ENCODE measurements around the gene CHST9.
"Not testable (repeated sequence)": the region's sequence is repeated elsewhere in the genome, so short reads cannot be mapped to it uniquely, and the experiment has no call there.

CHST9 gene, protein sequence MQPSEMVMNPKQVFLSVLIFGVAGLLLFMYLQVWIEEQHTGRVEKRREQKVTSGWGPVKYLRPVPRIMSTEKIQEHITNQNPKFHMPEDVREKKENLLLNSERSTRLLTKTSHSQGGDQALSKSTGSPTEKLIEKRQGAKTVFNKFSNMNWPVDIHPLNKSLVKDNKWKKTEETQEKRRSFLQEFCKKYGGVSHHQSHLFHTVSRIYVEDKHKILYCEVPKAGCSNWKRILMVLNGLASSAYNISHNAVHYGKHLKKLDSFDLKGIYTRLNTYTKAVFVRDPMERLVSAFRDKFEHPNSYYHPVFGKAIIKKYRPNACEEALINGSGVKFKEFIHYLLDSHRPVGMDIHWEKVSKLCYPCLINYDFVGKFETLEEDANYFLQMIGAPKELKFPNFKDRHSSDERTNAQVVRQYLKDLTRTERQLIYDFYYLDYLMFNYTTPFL

DNA sequence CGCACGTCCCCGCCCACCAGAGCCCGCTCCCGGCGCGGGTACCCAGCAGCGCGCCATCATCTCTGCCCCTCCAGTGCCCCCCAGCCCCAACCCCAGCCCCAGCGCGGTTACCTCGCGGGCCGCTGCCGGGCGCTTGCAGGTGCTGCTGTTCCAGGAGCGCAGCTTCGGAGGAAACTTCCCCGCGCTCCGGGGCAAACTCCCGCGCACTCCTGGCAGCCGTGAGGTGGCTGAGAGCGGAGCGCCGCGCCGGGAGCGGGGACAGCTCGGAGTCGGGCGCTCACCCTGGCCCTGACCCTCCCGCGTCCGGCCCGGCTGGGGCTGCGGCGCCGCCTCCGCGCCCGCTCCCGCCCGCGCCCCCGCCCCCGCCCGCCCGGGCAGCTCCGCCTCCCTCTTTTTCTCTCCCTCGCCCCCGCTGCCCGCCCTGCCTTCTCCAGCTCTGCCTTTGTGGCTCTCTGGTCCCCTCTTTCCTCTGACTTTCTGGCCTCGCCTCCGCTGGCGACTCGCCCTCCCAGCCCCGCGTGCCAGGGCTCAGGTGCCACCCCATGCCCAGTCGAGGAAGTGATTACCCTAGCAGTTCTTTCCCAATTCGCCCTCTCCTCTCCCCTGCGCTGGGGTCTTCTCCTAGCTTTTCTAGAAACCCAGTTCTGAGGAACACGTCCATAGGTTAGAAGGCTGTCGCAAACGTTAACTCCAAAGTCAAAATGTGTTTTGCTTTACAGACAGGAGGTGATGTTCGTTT lies at the start of gene CHST9:
TSS of gene CHST9 (minus strand) at position 284 of the 739 bp plus-strand sequence. CDS start 42,499 bp downstream, outside the sequence.
- peaks cover 26% of the 10 kb centered on the region for H3K27me3 Mint-ChIP-seq
- H3K9me3 Mint-ChIP-seq, result peaks cover 12% of the 10 kb centered on the region
- peaks cover 1% of the 10 kb centered on the region for H3K36me3 Mint-ChIP-seq
- H3K27ac Mint-ChIP-seq, result no peak within 1 kb of the TSS
- no peaks in the 10 kb centered on the region for H3K4me1 Mint-ChIP-seq
- H3K4me3 Mint-ChIP-seq, result no peak within 1 kb of the TSS

DNA sequence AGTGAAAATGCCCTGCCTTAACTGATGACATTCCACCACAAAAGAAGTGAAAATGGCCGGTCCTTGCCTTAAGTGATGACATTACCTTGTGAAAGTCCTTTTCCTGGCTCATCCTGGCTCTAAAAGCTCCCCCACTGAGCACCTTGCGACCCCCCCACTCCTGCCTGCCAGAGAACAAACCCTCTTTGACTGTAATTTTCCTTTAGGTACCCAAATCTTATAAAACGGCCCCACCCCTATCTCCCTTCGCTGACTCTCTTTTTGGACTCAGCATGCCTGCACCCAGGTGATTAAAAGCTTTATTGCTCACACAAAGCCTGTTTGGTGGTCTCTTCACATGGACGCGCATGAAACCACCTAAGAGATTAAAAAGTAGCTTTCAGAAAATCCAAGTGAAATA lies 47.2 kb upstream of the CHST9 start:
- not testable (repeated sequence) for H3K4me1 Mint-ChIP-seq, H3K27ac Mint-ChIP-seq, H3K36me3 Mint-ChIP-seq, H3K4me3 Mint-ChIP-seq, H3K27me3 Mint-ChIP-seq
- H3K9me3 Mint-ChIP-seq, result peaks cover 11% of the 10 kb centered on the region

DNA sequence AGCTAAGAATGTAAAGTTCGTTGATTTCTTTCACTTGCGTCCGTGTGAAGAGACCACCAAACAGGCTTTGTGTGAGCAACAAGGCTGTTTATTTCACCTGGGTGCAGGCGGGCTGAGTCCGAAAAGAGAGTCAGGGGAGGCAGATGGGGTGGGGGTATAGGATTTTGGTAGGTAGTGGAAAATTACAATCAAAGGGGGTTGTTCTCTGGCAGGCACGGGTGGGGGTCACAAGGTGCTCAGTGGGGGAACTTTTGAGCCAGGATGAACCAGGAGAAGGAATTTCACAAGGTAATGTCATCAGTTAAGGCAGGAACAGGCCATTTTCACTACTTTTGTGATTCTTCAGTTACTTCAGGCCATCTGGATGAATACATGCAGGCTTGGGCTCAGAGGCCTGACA lies 46.6 kb upstream of the CHST9 start:
- H3K9me3 Mint-ChIP-seq, result peaks cover 11% of the 10 kb centered on the region
- not testable (repeated sequence) for H3K36me3 Mint-ChIP-seq, H3K27me3 Mint-ChIP-seq, H3K4me1 Mint-ChIP-seq, H3K4me3 Mint-ChIP-seq, H3K27ac Mint-ChIP-seq

DNA sequence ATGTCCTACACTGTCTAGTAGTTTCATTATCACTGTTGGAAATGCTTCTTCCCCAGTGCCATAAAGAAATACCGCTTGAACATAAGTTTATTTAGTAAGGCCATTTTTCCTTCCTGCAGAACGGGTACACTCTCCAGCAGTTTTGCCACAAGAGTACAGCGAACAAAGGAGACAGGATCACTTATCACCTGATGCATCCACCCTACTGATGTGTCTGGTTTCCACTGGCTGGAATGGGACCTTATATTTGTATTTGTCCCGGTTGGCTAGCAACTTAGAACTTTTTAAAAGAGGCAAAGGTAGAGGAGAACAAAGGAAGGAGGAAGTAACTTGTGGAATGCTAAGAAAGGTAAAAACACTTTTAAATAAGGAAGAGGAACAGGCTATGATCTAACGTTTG lies 46.1 kb upstream of the CHST9 start:
- H3K27ac Mint-ChIP-seq, H3K27me3 Mint-ChIP-seq, H3K4me1 Mint-ChIP-seq, H3K4me3 Mint-ChIP-seq, H3K36me3 Mint-ChIP-seq: not testable (repeated sequence)
- peaks cover 13% of the 10 kb centered on the region for H3K9me3 Mint-ChIP-seq

DNA sequence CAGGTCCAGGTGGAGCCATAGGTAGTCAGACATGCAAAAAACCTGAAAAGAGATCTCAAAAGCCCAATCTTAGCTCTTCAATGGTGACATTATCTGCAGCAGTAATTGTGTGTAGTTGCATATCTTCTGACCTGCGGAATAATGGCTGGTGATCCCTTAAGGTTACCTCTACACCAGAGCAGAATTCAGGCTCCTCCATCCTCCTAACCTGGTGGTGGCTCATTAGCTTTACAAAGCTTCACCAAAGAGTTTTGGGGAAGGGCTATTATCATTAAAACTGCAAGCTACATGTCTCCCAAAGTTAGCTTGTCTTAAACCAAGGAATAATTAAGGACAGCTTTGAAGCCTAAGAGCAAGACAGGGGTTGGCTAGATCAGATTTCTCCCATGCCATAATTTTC lies 42.6 kb upstream of the CHST9 start:
- no peaks in the 10 kb centered on the region for H3K4me1 Mint-ChIP-seq
- H3K27ac Mint-ChIP-seq, result no peak overlapping the region
- H3K9me3 Mint-ChIP-seq, result peaks cover 15% of the 10 kb centered on the region
- H3K27me3 Mint-ChIP-seq, result no peaks in the 10 kb centered on the region
- no peak overlapping the region for H3K4me3 Mint-ChIP-seq
- H3K36me3 Mint-ChIP-seq, result no peaks in the 10 kb centered on the region

DNA sequence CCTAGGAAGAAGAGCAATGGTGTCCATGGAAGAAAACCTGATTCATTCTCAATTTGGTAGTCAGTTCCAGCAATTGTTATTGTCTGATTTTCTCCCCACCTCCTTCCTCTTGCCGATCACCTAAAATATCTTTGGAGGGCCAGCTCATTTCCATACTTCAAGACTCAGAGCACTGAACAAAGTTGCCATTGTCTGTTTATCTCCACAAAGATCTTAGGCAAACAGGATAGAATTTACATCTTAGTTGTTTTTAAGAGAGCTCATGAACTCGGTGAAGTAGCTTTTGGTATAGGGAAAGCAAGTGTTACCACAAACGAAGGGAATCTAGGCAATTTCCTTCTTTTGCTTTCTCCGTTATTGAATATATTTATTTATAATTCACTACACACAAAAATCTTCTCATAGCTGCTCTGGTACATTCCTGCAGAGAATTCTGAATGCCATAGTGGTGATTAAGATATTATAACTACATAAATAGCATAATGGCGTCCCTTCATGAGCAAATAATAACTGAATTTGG lies 41.5 kb upstream of the CHST9 start:
- H3K9me3 Mint-ChIP-seq, result peaks cover 15% of the 10 kb centered on the region
- no peak overlapping the region for H3K4me3 Mint-ChIP-seq
- no peak overlapping the region for H3K27ac Mint-ChIP-seq
- no peaks in the 10 kb centered on the region for H3K36me3 Mint-ChIP-seq
- no peaks in the 10 kb centered on the region for H3K4me1 Mint-ChIP-seq
- H3K27me3 Mint-ChIP-seq, result no peaks in the 10 kb centered on the region

DNA sequence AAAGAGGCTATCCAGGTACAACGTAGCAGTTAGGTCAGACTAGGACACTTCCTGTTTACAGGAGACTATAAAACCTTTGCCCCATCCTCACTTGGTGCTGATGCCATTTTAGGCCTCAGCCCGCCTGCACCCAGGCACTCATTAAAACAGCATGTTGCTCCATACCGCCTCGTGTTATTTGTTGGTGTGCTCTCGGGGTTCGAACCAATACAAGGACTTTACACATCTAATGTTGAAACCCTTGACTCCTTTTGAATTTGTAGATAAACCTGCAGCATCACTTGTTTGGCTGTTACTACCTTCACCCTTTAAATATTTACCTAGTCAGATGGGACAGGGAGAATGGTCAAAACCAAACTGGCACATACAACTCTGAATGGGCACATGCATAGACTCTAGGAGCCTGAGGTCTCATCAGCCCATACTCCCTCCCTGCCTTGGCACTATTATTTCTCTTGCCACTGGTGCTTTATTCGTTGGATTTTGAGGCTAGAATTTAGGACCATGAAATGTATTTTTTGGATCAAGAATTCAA lies 40.9 kb upstream of the CHST9 start:
- H3K36me3 Mint-ChIP-seq, result no peaks in the 10 kb centered on the region
- no peaks in the 10 kb centered on the region for H3K4me1 Mint-ChIP-seq
- H3K9me3 Mint-ChIP-seq, result peaks cover 15% of the 10 kb centered on the region
- no peak overlapping the region for H3K27ac Mint-ChIP-seq
- no peaks in the 10 kb centered on the region for H3K27me3 Mint-ChIP-seq
- H3K4me3 Mint-ChIP-seq, result no peak overlapping the region

DNA sequence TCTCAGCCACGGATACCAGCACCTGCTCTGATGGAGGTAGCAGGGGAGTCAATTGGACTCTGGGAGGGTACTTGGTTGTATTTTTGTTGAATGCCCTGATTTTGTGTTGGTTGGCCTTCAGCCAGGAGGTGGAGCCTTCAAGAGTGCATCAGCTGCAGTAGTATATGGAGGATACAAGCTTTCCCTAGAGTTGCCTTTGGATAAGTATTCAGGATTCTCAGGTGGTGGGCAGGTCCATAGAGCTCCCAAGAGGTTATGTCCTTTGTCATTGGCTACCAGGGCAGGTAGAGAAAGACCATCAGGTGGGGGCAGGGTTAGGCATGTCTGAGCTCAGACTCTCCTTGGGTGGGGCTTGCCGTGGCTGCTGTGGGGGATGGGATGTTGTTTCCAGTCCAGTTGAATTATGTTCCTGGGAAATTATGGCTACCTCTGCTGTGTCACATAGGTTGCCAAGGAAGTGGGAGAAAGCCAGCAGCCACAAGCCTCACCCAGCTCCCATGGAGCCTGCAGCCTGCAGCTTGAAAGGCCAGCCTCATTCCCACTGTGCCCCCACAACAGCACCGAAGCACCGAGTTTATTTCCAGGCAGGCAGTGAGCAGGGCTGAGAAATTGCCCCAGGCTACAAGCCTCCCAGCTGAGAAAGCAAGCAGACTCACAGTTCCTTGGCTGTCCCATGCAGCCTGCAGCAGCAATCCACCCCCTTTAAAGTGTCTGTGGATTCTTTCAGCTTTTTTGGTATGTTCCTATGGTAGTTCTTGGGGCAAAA lies 38.6 kb upstream of the CHST9 start:
- Mint-ChIP-seq H3K36me3 (no peaks in the 10 kb centered on the region), H3K4me3 (no peak overlapping the region), H3K4me1 (no peaks in the 10 kb centered on the region), H3K9me3 (peaks cover 8% of the 10 kb centered on the region), H3K27ac (no peak overlapping the region), H3K27me3 (no peaks in the 10 kb centered on the region)

DNA sequence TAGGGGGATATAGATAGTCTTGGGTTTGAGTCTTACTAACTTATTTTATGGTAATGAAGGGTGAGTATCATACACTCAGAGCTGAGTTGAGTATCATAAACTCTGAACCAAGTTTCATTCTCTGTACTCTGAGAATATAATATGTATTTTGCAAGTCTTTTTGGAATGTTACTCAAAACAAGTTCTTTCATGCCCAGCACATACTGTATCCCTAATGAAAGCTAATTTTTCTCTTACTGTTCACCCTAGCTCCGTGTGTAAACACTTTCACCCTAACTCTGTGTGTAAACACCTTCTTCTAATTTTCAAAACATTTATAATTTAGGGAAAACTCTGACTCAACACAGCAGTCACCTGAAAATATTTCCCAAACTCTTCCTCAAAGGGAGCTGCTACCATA lies 29.7 kb upstream of the CHST9 start:
- H3K4me1 Mint-ChIP-seq, result no peaks in the 10 kb centered on the region
- H3K27ac Mint-ChIP-seq, result no peak overlapping the region
- H3K36me3 Mint-ChIP-seq, result no peaks in the 10 kb centered on the region
- H3K4me3 Mint-ChIP-seq, result no peak overlapping the region
- H3K9me3 Mint-ChIP-seq, result peaks cover 23% of the 10 kb centered on the region
- no peaks in the 10 kb centered on the region for H3K27me3 Mint-ChIP-seq

DNA sequence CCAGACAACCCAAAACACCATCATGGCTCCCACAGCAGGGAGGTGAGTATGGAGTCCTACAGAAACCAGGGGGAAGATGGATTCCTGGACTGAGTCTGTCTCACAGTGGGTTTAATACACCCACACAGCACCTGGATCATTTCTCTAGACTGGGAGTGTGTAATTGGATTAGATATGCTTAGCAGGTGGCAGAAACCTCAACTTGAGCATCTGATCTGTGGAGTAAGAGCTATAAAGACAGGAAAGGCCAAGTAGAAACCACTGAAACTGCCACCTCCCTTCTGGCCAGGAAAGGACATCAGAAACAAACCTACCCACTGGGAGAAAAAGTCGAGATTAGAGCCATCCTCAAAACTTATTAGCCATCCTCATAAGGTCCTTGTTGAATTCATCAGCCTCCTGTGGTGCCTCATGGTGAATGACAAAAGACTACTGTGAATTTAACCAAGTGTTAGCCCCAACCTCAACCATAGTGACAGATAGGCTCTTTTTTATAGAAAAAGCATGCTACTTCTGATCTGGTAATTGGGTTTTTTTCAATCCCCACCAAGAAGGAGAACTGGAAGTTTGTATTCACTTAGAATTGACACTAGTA lies 28.1 kb upstream of the CHST9 start:
- Mint-ChIP-seq H3K9me3 (peaks cover 23% of the 10 kb centered on the region), H3K27me3 (no peaks in the 10 kb centered on the region), H3K4me3 (no peak overlapping the region), H3K4me1 (no peaks in the 10 kb centered on the region), H3K27ac (no peak overlapping the region), H3K36me3 (no peaks in the 10 kb centered on the region)

DNA sequence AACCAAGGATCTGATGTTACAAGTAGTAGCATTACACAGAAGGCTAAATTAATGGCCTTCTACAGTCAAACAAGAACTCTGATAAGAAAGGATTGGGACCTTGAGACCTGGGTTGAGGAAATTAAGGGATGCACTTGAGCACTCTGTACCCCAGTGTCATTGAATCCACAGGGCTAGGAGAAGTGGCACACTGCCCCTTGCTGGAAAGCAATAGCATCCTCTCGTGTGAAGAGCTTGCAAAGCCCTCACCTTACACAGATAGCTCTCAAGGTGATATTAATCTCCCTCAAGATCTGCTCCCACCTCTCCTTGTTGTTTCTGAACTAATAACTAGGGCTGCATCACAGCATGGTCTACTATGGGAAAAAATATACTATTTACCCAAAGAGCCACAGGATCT lies 26.5 kb upstream of the CHST9 start:
- H3K4me1 Mint-ChIP-seq, result no peaks in the 10 kb centered on the region
- no peak overlapping the region for H3K4me3 Mint-ChIP-seq
- H3K27me3 Mint-ChIP-seq, result no peaks in the 10 kb centered on the region
- no peaks in the 10 kb centered on the region for H3K36me3 Mint-ChIP-seq
- no peak overlapping the region for H3K27ac Mint-ChIP-seq
- H3K9me3 Mint-ChIP-seq, result peaks cover 19% of the 10 kb centered on the region

DNA sequence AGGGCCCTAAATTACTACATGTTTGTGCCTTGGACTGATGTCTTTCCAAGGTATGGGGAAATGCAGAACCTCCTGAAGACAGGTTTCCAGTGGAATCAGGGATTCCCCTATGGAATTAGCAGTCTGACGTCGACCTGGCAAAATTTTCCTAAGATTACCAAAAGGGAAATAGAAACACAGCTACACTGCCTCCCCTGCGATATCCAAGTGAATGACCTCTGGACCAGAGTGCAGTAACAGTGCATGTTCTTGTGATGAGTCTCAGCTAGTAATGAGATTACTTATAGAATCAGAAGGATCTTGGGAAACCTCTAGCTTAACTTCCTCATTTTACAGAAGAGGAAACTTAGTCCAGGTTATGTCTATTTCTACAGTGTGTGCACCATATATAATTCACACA lies 21.3 kb upstream of the CHST9 start:
- Mint-ChIP-seq H3K36me3 (no peaks in the 10 kb centered on the region), H3K9me3 (peaks cover 5% of the 10 kb centered on the region), H3K4me1 (no peaks in the 10 kb centered on the region), H3K4me3 (no peak overlapping the region), H3K27ac (no peak overlapping the region), H3K27me3 (no peaks in the 10 kb centered on the region)

DNA sequence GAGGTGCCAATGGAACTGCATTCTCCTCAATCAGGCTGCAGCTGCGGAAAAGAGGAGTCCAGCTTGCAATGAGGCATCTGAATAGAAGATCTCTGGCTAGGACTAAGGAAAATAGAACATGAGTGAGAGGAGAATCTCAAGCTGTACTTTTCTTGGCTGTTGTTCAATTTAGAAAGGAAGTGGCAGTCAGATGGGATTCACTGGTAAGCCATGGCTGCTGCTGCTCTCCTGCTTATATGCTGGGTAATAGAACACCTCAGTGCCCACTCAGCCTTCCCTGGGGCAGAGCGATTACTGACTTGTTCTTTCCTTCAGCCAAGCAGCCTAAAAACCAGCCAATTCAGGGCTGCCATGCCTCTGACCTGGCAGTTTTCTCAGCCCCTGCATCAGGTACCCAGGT lies 17.6 kb upstream of the CHST9 start:
- no peak overlapping the region for H3K4me3 Mint-ChIP-seq
- H3K27me3 Mint-ChIP-seq, result no peaks in the 10 kb centered on the region
- H3K36me3 Mint-ChIP-seq, result no peaks in the 10 kb centered on the region
- peaks cover 7% of the 10 kb centered on the region for H3K9me3 Mint-ChIP-seq
- no peak overlapping the region for H3K27ac Mint-ChIP-seq
- H3K4me1 Mint-ChIP-seq, result no peaks in the 10 kb centered on the region

DNA sequence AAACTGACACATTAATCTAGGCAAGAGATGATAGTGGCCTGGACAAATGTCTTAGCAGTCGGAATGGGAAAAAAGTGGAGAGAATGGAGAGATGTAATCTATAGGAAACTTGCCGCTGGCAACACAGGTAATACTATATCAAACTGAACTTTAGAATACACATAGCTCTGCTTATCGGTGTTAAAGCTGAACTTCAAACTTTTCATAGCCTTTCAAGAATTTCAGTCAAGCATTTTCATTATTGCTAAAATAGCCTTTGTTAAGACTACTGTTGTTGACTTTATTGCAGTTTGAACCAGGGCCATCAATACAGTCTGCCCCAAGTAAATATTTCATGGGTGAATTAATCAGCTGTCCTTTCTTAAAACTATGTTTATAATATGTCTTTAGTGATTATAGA lies 12.9 kb upstream of the CHST9 start:
- H3K36me3 Mint-ChIP-seq, result no peaks in the 10 kb centered on the region
- no peak overlapping the region for H3K4me3 Mint-ChIP-seq
- H3K27ac Mint-ChIP-seq, result no peak overlapping the region
- no peaks in the 10 kb centered on the region for H3K27me3 Mint-ChIP-seq
- H3K4me1 Mint-ChIP-seq, result no peaks in the 10 kb centered on the region
- peaks cover 10% of the 10 kb centered on the region for H3K9me3 Mint-ChIP-seq

DNA sequence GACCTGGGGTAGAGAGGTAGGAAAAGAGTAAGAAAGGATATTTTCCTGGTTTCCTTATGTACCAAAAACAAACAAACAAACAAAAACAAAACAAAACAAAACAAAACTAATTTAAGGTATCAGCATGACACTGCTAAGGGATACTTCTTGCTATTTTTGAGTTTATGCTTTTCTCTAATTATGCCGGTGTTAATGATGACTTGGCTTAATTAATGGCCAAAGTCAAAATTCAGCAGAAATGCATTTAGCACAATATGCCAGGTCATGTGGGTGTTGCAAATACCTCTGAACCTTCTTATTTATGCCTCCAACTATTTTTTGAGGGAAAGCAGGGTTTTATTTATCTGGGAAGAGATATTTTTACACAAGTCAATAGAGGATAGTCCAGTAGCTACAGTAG lies 3.2 kb upstream of the CHST9 start:
- no peaks in the 10 kb centered on the region for H3K4me1 Mint-ChIP-seq
- no peak overlapping the region for H3K4me3 Mint-ChIP-seq
- peaks cover 15% of the 10 kb centered on the region for H3K9me3 Mint-ChIP-seq
- H3K36me3 Mint-ChIP-seq, result peaks cover 1% of the 10 kb centered on the region
- H3K27me3 Mint-ChIP-seq, result peaks cover 20% of the 10 kb centered on the region
- no peak overlapping the region for H3K27ac Mint-ChIP-seq
